Upper lobe of left lung (tissue), 6 donors: ENCODE data around the gene ELK4. TPM values are rescaled to one million over a fixed set of nuclear protein-coding genes. Genes with fewer than 3 reads are reported as not detected.

Source experiments
- ATAC-seq, 2 donors: fragments of 200-7000 bp; cut with Tn5 transposase; one replicate each; pipeline ENCODE4 v1.9.1; 2022; ENCODE audit warnings: mild to moderate bottlenecking in 2 of 2, moderate library complexity in 2 of 2; ENCODE audit not compliant: low FRiP score in 2 of 2
- DNase-seq, 2 donors: peaks; one replicate each; pipeline ENCODE4 v3.0.0-alpha.2; 2019 to 2020
- H3K27ac ChIP-seq, 4 donors: fragments of 200-600 bp; sonication (generic); one replicate each; pipeline ENCODE4 v1.5.1; 2016 to 2019
- H3K27me3 ChIP-seq, 4 donors: fragments of 200-600 bp; sonication (generic); one replicate each; pipeline ENCODE4 v1.5.1; 2017 to 2019
- H3K36me3 ChIP-seq, 4 donors: fragments of 200-600 bp; sonication (generic); one replicate each; pipeline ENCODE4 v1.5.1; 2016 to 2019
- H3K4me1 ChIP-seq, 4 donors: fragments of 200-600 bp; sonication (generic); one replicate each; pipeline ENCODE4 v1.5.1; 2018 to 2019
- H3K4me3 ChIP-seq, 4 donors: fragments of 200-600 bp; sonication (generic); one replicate each; pipeline ENCODE4 v1.5.1; 2017 to 2019; ENCODE audit warnings: mild to moderate bottlenecking in 2 of 4, moderate library complexity in 1 of 4
- H3K9me3 ChIP-seq, 4 donors: fragments of 200-600 bp; sonication (generic); one replicate each; pipeline ENCODE4 v1.5.1; 2018 to 2019
- EP300 ChIP-seq, 4 donors: sonication (generic); formaldehyde crosslinking; IDR thresholded peaks; one replicate each; pipeline ENCODE4 v1.5.1; 2017; ENCODE audit warnings: antibody characterized with exemption in 4 of 4, control low read depth in 2 of 4
- POLR2A ChIP-seq, 4 donors: fragments of 450-650 bp; IDR thresholded peaks; one replicate each; pipeline ENCODE4 v1.5.1; 2016 to 2017; ENCODE audit warnings: antibody characterized with exemption in 4 of 4, mild to moderate bottlenecking in 2 of 4
- POLR2AphosphoS5 ChIP-seq, 2 donors: sonication (generic); formaldehyde crosslinking; IDR thresholded peaks; one replicate each; pipeline ENCODE4 v1.5.1; 2017; ENCODE audit warnings: antibody characterized with exemption in 2 of 2
- WGBS, 2 donors: methylation state at CpG; one replicate each; pipeline ENCODE4 v1.1.5; 2017 to 2018; 5-methylcytosine and 5-hydroxymethylcytosine counted together
- total RNA-seq, 6 donors: library from RNA; depleted of rRNA in 4 of 6; stranded (reverse); fragments of >200 nt in 4 of 6; gene quantifications; one replicate each; pipeline versions ENCODE4 v1.1.0 to v1.2.1, GENCODE V29; 2016 to 2021
- TF ChIP-seq, protein P1 (sequence below), 6 experiments: fragments of 450-650 bp in 4 of 6; fragments of 200-600 bp in 2 of 6; sonication (generic) in 2 of 6; IDR thresholded peaks; one replicate each; pipeline ENCODE4 v1.5.1; 2016 to 2019; ENCODE audit warnings: antibody characterized with exemption in 6 of 6
- donor health status: DM: no; HTN: no; CAD: no; lungs with moderate emphysema.
- donor health status: DM: no; HTN: yes; CAD: no; lungs with severe emphysema.

ELK4 gene
- total RNA-seq, 6 donors from 2014 or later = 15.7 to 65.4 (median 30.2) TPM

GRCh38 chr1:205591522-205592351, 40.1 kb downstream of the ELK4 start:
- 3% methylated on average over 19 to 40 of the region's 40 CpGs for WGBS, 2 donors
- no peak for TF ChIP-seq POLR2A (IDR thresholded peaks at IDR 0.05)
- TF ChIP-seq, protein P1, sequence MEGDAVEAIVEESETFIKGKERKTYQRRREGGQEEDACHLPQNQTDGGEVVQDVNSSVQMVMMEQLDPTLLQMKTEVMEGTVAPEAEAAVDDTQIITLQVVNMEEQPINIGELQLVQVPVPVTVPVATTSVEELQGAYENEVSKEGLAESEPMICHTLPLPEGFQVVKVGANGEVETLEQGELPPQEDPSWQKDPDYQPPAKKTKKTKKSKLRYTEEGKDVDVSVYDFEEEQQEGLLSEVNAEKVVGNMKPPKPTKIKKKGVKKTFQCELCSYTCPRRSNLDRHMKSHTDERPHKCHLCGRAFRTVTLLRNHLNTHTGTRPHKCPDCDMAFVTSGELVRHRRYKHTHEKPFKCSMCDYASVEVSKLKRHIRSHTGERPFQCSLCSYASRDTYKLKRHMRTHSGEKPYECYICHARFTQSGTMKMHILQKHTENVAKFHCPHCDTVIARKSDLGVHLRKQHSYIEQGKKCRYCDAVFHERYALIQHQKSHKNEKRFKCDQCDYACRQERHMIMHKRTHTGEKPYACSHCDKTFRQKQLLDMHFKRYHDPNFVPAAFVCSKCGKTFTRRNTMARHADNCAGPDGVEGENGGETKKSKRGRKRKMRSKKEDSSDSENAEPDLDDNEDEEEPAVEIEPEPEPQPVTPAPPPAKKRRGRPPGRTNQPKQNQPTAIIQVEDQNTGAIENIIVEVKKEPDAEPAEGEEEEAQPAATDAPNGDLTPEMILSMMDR (IDR thresholded peaks at IDR 0.05) = peak; percentile 94 to 99 (median 98)
- TF ChIP-seq EP300 (IDR thresholded peaks at IDR 0.05) = no peak
- TF ChIP-seq POLR2AphosphoS5 (IDR thresholded peaks at IDR 0.05) = peak; percentile 25 to 41
- ATAC-seq = peak; percentile 95 to 97

GRCh38 chr1:205590777-205591513, 40.9 kb downstream of the ELK4 start:
- Histone ChIP-seq H3K36me3 (no peaks in the 10 kb centered on the region), H3K9me3 (no peaks in the 10 kb centered on the region), H3K4me3 (no peak overlapping the region), H3K4me1 (peaks cover 6 to 24% (median 18%) of the 10 kb centered on the region in 4 donors), H3K27me3 (no peaks in the 10 kb centered on the region), H3K27ac (no peak overlapping the region)
- 64 to 71% methylated on average over 9 of the region's 9 CpGs for WGBS, 2 donors
- TF ChIP-seq EP300 (IDR thresholded peaks at IDR 0.05) (no peak), POLR2AphosphoS5 (IDR thresholded peaks at IDR 0.05) (no peak), POLR2A (IDR thresholded peaks at IDR 0.05) (no peak)
- TF ChIP-seq, protein P1 (IDR thresholded peaks at IDR 0.05) = no peak
- no peak for ATAC-seq
- no peak for DNase-seq

More at GRCh38 chr1:205591522-205592351, 40.1 kb downstream of the ELK4 start:
- Histone ChIP-seq H3K27ac (peak overlapping the region in 3 of 4 donors; percentile 52 to 60 (median 55)), H3K4me1 (peaks cover 6 to 24% (median 18%) of the 10 kb centered on the region in 4 donors), H3K27me3 (no peaks in the 10 kb centered on the region), H3K9me3 (no peaks in the 10 kb centered on the region), H3K36me3 (no peaks in the 10 kb centered on the region), H3K4me3 (peak overlapping the region in 3 of 4 donors; percentile 19 to 51 (median 51))
- peak; percentile 87 to 99 for DNase-seq

- WGBS, 2 donors = 85 to 92% methylated on average over 5 of the region's 5 CpGs
- TF ChIP-seq EP300 (IDR thresholded peaks at IDR 0.05) = no peak
- TF ChIP-seq, protein P1 (IDR thresholded peaks at IDR 0.05) = no peak
- TF ChIP-seq POLR2AphosphoS5 (IDR thresholded peaks at IDR 0.05) = no peak
- TF ChIP-seq POLR2A (IDR thresholded peaks at IDR 0.05) = no peak
- H3K27me3 ChIP-seq = no peaks in the 10 kb centered on the region
- DNase-seq (no peak), ATAC-seq (no peak)
- H3K27ac ChIP-seq = no peak overlapping the region
- H3K36me3 ChIP-seq = no peaks in the 10 kb centered on the region
- peaks cover 6 to 24% (median 18%) of the 10 kb centered on the region in 4 donors for H3K4me1 ChIP-seq
- no peaks in the 10 kb centered on the region for H3K9me3 ChIP-seq
- no peak overlapping the region for H3K4me3 ChIP-seq
These were observed 41.4 kb downstream of the ELK4 start for GRCh38 chr1:205590457-205590768.

DNA sequence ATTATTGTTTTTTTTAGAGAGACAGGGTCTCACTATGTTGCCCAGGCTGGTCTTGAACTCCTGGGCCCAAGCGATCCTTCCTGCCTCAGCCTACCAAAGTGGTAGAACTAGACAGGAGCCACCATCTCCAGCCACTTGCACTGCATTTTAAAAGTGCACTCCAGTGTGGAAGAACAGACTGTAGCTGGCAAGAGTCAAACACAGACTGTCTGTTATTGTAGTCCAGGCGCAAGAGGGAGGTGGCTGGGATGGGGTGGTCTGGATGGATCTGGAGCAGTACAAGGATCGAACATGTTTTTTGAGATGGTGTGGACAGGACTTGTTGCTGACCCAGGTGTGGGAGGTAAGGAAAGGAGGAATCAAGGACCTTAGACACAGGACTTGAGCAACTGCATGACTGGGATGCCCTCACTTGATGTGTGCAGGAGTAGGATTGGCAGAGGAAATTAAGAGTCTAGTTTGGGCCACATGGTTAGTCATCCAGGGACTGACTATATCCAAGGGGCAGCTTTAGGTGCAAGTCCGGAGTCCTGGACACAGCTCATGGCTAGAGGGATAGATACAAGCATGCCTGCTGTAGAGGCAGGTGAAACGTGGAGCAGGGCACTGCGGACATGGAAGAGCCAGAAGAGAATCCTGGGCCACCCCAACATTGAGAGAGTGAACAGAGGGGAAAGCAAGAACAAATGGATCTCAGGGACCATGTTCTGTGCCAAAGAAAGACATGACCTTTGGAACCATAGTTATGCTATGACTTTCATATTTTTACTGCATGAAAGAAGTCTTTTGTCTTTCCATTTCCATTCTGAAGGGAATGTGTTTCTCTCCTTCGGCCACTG, 42.0 kb downstream of the ELK4 start:
- Histone ChIP-seq H3K36me3 (no peaks in the 10 kb centered on the region), H3K27ac (no peak overlapping the region), H3K4me1 (peaks cover 7 to 24% (median 18%) of the 10 kb centered on the region in 4 donors), H3K4me3 (no peak overlapping the region), H3K9me3 (no peaks in the 10 kb centered on the region), H3K27me3 (no peaks in the 10 kb centered on the region)
- TF ChIP-seq, protein P1 (IDR thresholded peaks at IDR 0.05) = no peak
- TF ChIP-seq EP300 (IDR thresholded peaks at IDR 0.05) (no peak), POLR2A (IDR thresholded peaks at IDR 0.05) (no peak), POLR2AphosphoS5 (IDR thresholded peaks at IDR 0.05) (no peak)
- ATAC-seq (no peak), DNase-seq (no peak)
- 91 to 95% methylated on average over 7 of the region's 7 CpGs for WGBS, 2 donors
